ENCODE measurements around the gene LCP2.

LCP2 gene

GRCh38 chr5:170336065-170336464 lies 38.5 kb upstream of the LCP2 start:
- Mint-ChIP-seq H3K36me3 (ENCODE audit: low read depth) (no peaks in the 10 kb centered on the region), H3K4me1 (peaks cover 9% of the 10 kb centered on the region), H3K4me3 (no peak overlapping the region), H3K27me3 (ENCODE audit: low read depth) (peaks cover 5% of the 10 kb centered on the region), H3K27ac (peak overlapping the region in 1 of 3 experiments; percentile 12), H3K9me3 (no peaks in the 10 kb centered on the region)
- no peak for TF ChIP-seq CTCF (IDR thresholded peaks at IDR 0.05; ENCODE audit: unreplicated experiment in 3 of 3)

- Mint-ChIP-seq H3K27ac (peak overlapping the region in 1 of 3 experiments; percentile 36), H3K36me3 (ENCODE audit: low read depth) (no peaks in the 10 kb centered on the region), H3K4me3 (no peak overlapping the region), H3K9me3 (no peaks in the 10 kb centered on the region), H3K4me1 (peaks cover 9% of the 10 kb centered on the region), H3K27me3 (ENCODE audit: low read depth) (peaks cover 5% of the 10 kb centered on the region)
- no peak for TF ChIP-seq CTCF (IDR thresholded peaks at IDR 0.05; ENCODE audit: unreplicated experiment in 3 of 3)
Observed at GRCh38 chr5:170334626-170335025, 37.0 kb upstream of the LCP2 start.

GRCh38 chr5:170333161-170333910 lies 35.8 kb upstream of the LCP2 start:
- peaks cover 9% of the 10 kb centered on the region for H3K4me1 Mint-ChIP-seq

GRCh38 chr5:170332058-170332457 lies 34.5 kb upstream of the LCP2 start:
- Mint-ChIP-seq H3K36me3 (ENCODE audit: low read depth) (no peaks in the 10 kb centered on the region), H3K9me3 (no peaks in the 10 kb centered on the region), H3K27ac (no peak overlapping the region), H3K27me3 (ENCODE audit: low read depth) (peaks cover 5% of the 10 kb centered on the region), H3K4me1 (peaks cover 9% of the 10 kb centered on the region), H3K4me3 (no peak overlapping the region)
- TF ChIP-seq CTCF (IDR thresholded peaks at IDR 0.05; ENCODE audit: unreplicated experiment in 3 of 3): no peak

More at GRCh38 chr5:170333161-170333910, 35.8 kb upstream of the LCP2 start:
- Mint-ChIP-seq H3K27me3 (ENCODE audit: low read depth) (peaks cover 5% of the 10 kb centered on the region), H3K4me3 (no peak overlapping the region), H3K9me3 (no peaks in the 10 kb centered on the region), H3K27ac (peak overlapping the region in 1 of 3 experiments; percentile 26), H3K36me3 (ENCODE audit: low read depth) (no peaks in the 10 kb centered on the region)
- TF ChIP-seq CTCF (IDR thresholded peaks at IDR 0.05; ENCODE audit: unreplicated experiment in 3 of 3): no peak

- Mint-ChIP-seq H3K9me3 (no peaks in the 10 kb centered on the region), H3K4me3 (no peak overlapping the region), H3K27me3 (ENCODE audit: low read depth) (peaks cover under 1% of the 10 kb centered on the region), H3K36me3 (ENCODE audit: low read depth) (no peaks in the 10 kb centered on the region), H3K27ac (no peak overlapping the region), H3K4me1 (peaks cover 9% of the 10 kb centered on the region)
- no peak for TF ChIP-seq CTCF (IDR thresholded peaks at IDR 0.05; ENCODE audit: unreplicated experiment in 3 of 3)
Observed at GRCh38 chr5:170330568-170331054, 33.0 kb upstream of the LCP2 start.

DNA sequence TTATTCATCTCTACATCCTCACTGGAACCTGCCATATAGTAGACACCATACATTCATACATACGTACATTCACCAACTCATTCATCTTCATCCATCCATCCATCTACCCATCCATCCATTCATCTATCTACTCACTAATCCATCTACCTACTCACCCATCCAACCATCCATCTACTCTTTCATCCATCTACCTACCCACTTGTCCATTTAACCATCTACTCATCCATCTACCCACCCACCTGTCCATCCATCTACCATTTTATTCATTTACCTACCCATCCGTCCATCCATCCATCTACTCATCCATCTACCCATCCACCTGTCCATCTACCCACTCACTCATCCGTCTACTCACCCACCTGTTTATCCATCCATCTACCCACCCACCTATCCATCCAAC lies 31.9 kb upstream of the LCP2 start:
- TF ChIP-seq CTCF (IDR thresholded peaks at IDR 0.05; ENCODE audit: unreplicated experiment in 3 of 3): no peak
- H3K4me1 Mint-ChIP-seq: peaks cover 9% of the 10 kb centered on the region
- no peaks in the 10 kb centered on the region for H3K27me3 Mint-ChIP-seq (ENCODE audit: low read depth)
- H3K9me3 Mint-ChIP-seq: no peaks in the 10 kb centered on the region
- H3K36me3 Mint-ChIP-seq (ENCODE audit: low read depth): no peaks in the 10 kb centered on the region
- H3K27ac Mint-ChIP-seq: no peak overlapping the region
- no peak overlapping the region for H3K4me3 Mint-ChIP-seq
